ENCODE results near the gene RNF150.

The RNF150 gene

GRCh38 chr4:140906993-140907962, 226.0 kb downstream of the RNF150 start:
- DNase-seq (ENCODE audit: low read depth) = no peak

GRCh38 chr4:140904904-140905303, 228.4 kb downstream of the RNF150 start:
- no peak for DNase-seq (ENCODE audit: low read depth)

GRCh38 chr4:140903522-140904475, 229.5 kb downstream of the RNF150 start:
- DNase-seq (ENCODE audit: low read depth) = no peak

GRCh38 chr4:140901736-140902336, 231.4 kb downstream of the RNF150 start:
- DNase-seq (ENCODE audit: low read depth) = no peak

GRCh38 chr4:140893939-140894338, 239.3 kb downstream of the RNF150 start:
- DNase-seq (ENCODE audit: low read depth) = peak; percentile 72

GRCh38 chr4:140888054-140888453, 245.2 kb downstream of the RNF150 start:
- no peak for DNase-seq (ENCODE audit: low read depth)

GRCh38 chr4:140887467-140887866, 245.8 kb downstream of the RNF150 start:
- DNase-seq (ENCODE audit: low read depth) = no peak

GRCh38 chr4:140884431-140885058, 248.7 kb downstream of the RNF150 start:
- peak; percentile 81 for DNase-seq (ENCODE audit: low read depth)

GRCh38 chr4:140877781-140878180, 255.5 kb downstream of the RNF150 start:
- DNase-seq (ENCODE audit: low read depth) = no peak

- DNase-seq (ENCODE audit: low read depth) = peak; percentile 32
These were observed 256.5 kb downstream of the RNF150 start for GRCh38 chr4:140876615-140877364.

GRCh38 chr4:140875746-140876452, 257.4 kb downstream of the RNF150 start:
- DNase-seq (ENCODE audit: low read depth) = no peak

- no peak for DNase-seq (ENCODE audit: low read depth)
These were observed 259.2 kb downstream of the RNF150 start for GRCh38 chr4:140874056-140874455.

- DNase-seq (ENCODE audit: low read depth) = no peak
These were observed 261.9 kb downstream of the RNF150 start for GRCh38 chr4:140871368-140871767.

- DNase-seq (ENCODE audit: low read depth) = no peak
These were observed 262.8 kb downstream of the RNF150 start for GRCh38 chr4:140870427-140870826.

GRCh38 chr4:140869446-140869845, 263.8 kb downstream of the RNF150 start:
- no peak for DNase-seq (ENCODE audit: low read depth)

- no peak for DNase-seq (ENCODE audit: low read depth)
These were observed 265.9 kb downstream of the RNF150 start for GRCh38 chr4:140867356-140867755.

GRCh38 chr4:140866492-140867005, 266.7 kb downstream of the RNF150 start:
- no peak for DNase-seq (ENCODE audit: low read depth)

- DNase-seq (ENCODE audit: low read depth) = no peak
These were observed 267.7 kb downstream of the RNF150 start for GRCh38 chr4:140865253-140866217.

GRCh38 chr4:140863197-140863596, 270.1 kb downstream of the RNF150 start:
- DNase-seq (ENCODE audit: low read depth) = no peak
